ENCODE results near the gene NOL11.

The NOL11 gene

GRCh38 chr17:67759355-67760171 lies 41.8 kb downstream of the NOL11 start:
- no peak overlapping the region for H3K9ac ChIP-seq (ENCODE audit: low read length)
- no peaks in the 10 kb centered on the region for H3K36me3 ChIP-seq (ENCODE audit: insufficient read depth, low read length)
- H3K4me1 ChIP-seq (ENCODE audit: insufficient read depth, low read length) = no peaks in the 10 kb centered on the region
- no peak overlapping the region for H3K27ac ChIP-seq (ENCODE audit: low read depth, low read length)
- no peaks in the 10 kb centered on the region for H3K9me3 ChIP-seq (ENCODE audit: low read length)
- no peak overlapping the region for H3K4me3 ChIP-seq (ENCODE audit: low read depth in 1 of 2, low read length in 2 of 2)
- no peaks in the 10 kb centered on the region for H3K27me3 ChIP-seq (ENCODE audit: control insufficient read depth in 1 of 2, insufficient read depth in 2 of 2, low read length in 2 of 2)

GRCh38 chr17:67765623-67766022 lies 47.9 kb downstream of the NOL11 start:
- H3K9ac ChIP-seq (ENCODE audit: low read length) = no peak overlapping the region
- no peaks in the 10 kb centered on the region for H3K4me1 ChIP-seq (ENCODE audit: insufficient read depth, low read length)
- H3K27me3 ChIP-seq (ENCODE audit: control insufficient read depth in 1 of 2, insufficient read depth in 2 of 2, low read length in 2 of 2) = no peaks in the 10 kb centered on the region
- no peaks in the 10 kb centered on the region for H3K9me3 ChIP-seq (ENCODE audit: low read length)
- H3K36me3 ChIP-seq (ENCODE audit: insufficient read depth, low read length) = no peaks in the 10 kb centered on the region
- no peak overlapping the region for H3K27ac ChIP-seq (ENCODE audit: low read depth, low read length)
- no peak overlapping the region for H3K4me3 ChIP-seq (ENCODE audit: low read depth in 1 of 2, low read length in 2 of 2)

GRCh38 chr17:67769231-67769630 lies 51.5 kb downstream of the NOL11 start:
- H3K4me3 ChIP-seq (ENCODE audit: low read depth in 1 of 2, low read length in 2 of 2) = no peak overlapping the region
- H3K9me3 ChIP-seq (ENCODE audit: low read length) = no peaks in the 10 kb centered on the region
- no peaks in the 10 kb centered on the region for H3K27me3 ChIP-seq (ENCODE audit: control insufficient read depth in 1 of 2, insufficient read depth in 2 of 2, low read length in 2 of 2)
- no peaks in the 10 kb centered on the region for H3K36me3 ChIP-seq (ENCODE audit: insufficient read depth, low read length)
- H3K4me1 ChIP-seq (ENCODE audit: insufficient read depth, low read length) = no peaks in the 10 kb centered on the region
- no peak overlapping the region for H3K9ac ChIP-seq (ENCODE audit: low read length)
- H3K27ac ChIP-seq (ENCODE audit: low read depth, low read length) = no peak overlapping the region

GRCh38 chr17:67770539-67770938 lies 52.8 kb downstream of the NOL11 start:
- Histone ChIP-seq H3K9me3 (ENCODE audit: low read length) (no peaks in the 10 kb centered on the region), H3K4me3 (ENCODE audit: low read depth in 1 of 2, low read length in 2 of 2) (no peak overlapping the region), H3K4me1 (ENCODE audit: insufficient read depth, low read length) (no peaks in the 10 kb centered on the region), H3K27ac (ENCODE audit: low read depth, low read length) (no peak overlapping the region), H3K9ac (ENCODE audit: low read length) (no peak overlapping the region), H3K36me3 (ENCODE audit: insufficient read depth, low read length) (no peaks in the 10 kb centered on the region), H3K27me3 (ENCODE audit: control insufficient read depth in 1 of 2, insufficient read depth in 2 of 2, low read length in 2 of 2) (no peaks in the 10 kb centered on the region)

GRCh38 chr17:67772679-67773078 lies 54.9 kb downstream of the NOL11 start:
- Histone ChIP-seq H3K9me3 (ENCODE audit: low read length) (no peaks in the 10 kb centered on the region), H3K36me3 (ENCODE audit: insufficient read depth, low read length) (no peaks in the 10 kb centered on the region), H3K27ac (ENCODE audit: low read depth, low read length) (no peak overlapping the region), H3K4me1 (ENCODE audit: insufficient read depth, low read length) (no peaks in the 10 kb centered on the region), H3K4me3 (ENCODE audit: low read depth in 1 of 2, low read length in 2 of 2) (no peak overlapping the region), H3K27me3 (ENCODE audit: control insufficient read depth in 1 of 2, insufficient read depth in 2 of 2, low read length in 2 of 2) (no peaks in the 10 kb centered on the region), H3K9ac (ENCODE audit: low read length) (no peak overlapping the region)

- Histone ChIP-seq H3K9ac (ENCODE audit: low read length) (no peak overlapping the region), H3K27ac (ENCODE audit: low read depth, low read length) (no peak overlapping the region), H3K27me3 (ENCODE audit: control insufficient read depth in 1 of 2, insufficient read depth in 2 of 2, low read length in 2 of 2) (no peaks in the 10 kb centered on the region), H3K4me1 (ENCODE audit: insufficient read depth, low read length) (no peaks in the 10 kb centered on the region), H3K9me3 (ENCODE audit: low read length) (no peaks in the 10 kb centered on the region), H3K4me3 (ENCODE audit: low read depth in 1 of 2, low read length in 2 of 2) (no peak overlapping the region), H3K36me3 (ENCODE audit: insufficient read depth, low read length) (no peaks in the 10 kb centered on the region)
Measured at GRCh38 chr17:67773246-67773645, 55.5 kb downstream of the NOL11 start.

DNA sequence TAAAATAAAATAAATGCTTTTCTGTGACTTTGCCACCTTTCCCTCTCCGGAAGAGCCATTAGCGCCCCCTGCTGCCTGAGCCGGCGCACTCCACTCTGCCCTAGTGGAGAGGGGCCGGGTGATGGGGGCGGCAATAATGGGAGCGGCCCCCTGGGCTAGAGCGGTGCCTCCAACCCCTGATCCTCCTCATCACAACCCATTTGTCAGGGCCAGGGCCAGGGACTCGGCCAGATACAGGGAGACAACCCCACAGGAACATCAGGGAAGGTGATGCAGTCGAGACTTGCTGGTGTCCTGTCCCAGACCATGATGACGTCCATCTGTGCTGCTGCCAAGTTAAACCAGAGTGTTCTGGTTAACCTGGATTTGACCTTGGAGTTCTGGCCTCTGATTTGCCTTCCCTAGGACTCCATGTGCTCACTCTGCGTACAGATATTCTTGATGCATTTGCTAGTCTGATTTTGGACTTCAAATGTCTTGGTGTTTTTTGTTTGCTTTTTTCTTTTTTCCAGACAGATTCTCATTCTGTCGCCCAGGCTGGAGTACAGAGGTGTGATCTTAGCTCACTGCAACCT lies 61.4 kb downstream of the NOL11 start:
- H3K9ac ChIP-seq (ENCODE audit: low read length) = no peak overlapping the region
- H3K9me3 ChIP-seq (ENCODE audit: low read length) = no peaks in the 10 kb centered on the region
- no peak overlapping the region for H3K27ac ChIP-seq (ENCODE audit: low read depth, low read length)
- no peaks in the 10 kb centered on the region for H3K4me1 ChIP-seq (ENCODE audit: insufficient read depth, low read length)
- no peaks in the 10 kb centered on the region for H3K27me3 ChIP-seq (ENCODE audit: control insufficient read depth in 1 of 2, insufficient read depth in 2 of 2, low read length in 2 of 2)
- no peaks in the 10 kb centered on the region for H3K36me3 ChIP-seq (ENCODE audit: insufficient read depth, low read length)
- no peak overlapping the region for H3K4me3 ChIP-seq (ENCODE audit: low read depth in 1 of 2, low read length in 2 of 2)

- Histone ChIP-seq H3K4me3 (ENCODE audit: low read depth in 1 of 2, low read length in 2 of 2) (no peak overlapping the region), H3K9ac (ENCODE audit: low read length) (no peak overlapping the region), H3K27ac (ENCODE audit: low read depth, low read length) (no peak overlapping the region), H3K9me3 (ENCODE audit: low read length) (no peaks in the 10 kb centered on the region), H3K36me3 (ENCODE audit: insufficient read depth, low read length) (no peaks in the 10 kb centered on the region), H3K27me3 (ENCODE audit: control insufficient read depth in 1 of 2, insufficient read depth in 2 of 2, low read length in 2 of 2) (no peaks in the 10 kb centered on the region), H3K4me1 (ENCODE audit: insufficient read depth, low read length) (no peaks in the 10 kb centered on the region)
Measured at GRCh38 chr17:67784364-67785121, 66.8 kb downstream of the NOL11 start.

DNA sequence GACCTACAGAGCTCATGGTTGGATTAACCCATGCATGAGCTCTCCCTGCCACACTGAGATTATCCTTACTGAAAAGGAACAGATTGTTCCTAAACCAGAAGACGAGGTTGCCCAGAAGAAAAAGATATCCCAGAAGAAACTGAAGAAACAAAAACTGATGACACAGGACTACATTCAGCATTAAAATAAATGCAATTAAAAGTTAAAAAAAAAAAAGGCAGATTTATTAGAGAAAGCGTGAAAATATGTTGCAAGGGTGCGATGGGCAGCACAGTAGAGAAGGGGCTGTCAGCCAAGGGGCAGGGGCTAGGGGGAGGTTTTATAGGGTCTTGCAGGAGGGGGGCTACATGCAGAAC lies 67.4 kb downstream of the NOL11 start:
- Histone ChIP-seq H3K27ac (ENCODE audit: low read depth, low read length) (no peak overlapping the region), H3K4me1 (ENCODE audit: insufficient read depth, low read length) (no peaks in the 10 kb centered on the region), H3K36me3 (ENCODE audit: insufficient read depth, low read length) (no peaks in the 10 kb centered on the region), H3K9ac (ENCODE audit: low read length) (no peak overlapping the region), H3K27me3 (ENCODE audit: control insufficient read depth in 1 of 2, insufficient read depth in 2 of 2, low read length in 2 of 2) (no peaks in the 10 kb centered on the region), H3K4me3 (ENCODE audit: low read depth in 1 of 2, low read length in 2 of 2) (no peak overlapping the region), H3K9me3 (ENCODE audit: low read length) (no peaks in the 10 kb centered on the region)

GRCh38 chr17:67785504-67785903 lies 67.8 kb downstream of the NOL11 start:
- no peaks in the 10 kb centered on the region for H3K4me1 ChIP-seq (ENCODE audit: insufficient read depth, low read length)
- H3K27ac ChIP-seq (ENCODE audit: low read depth, low read length) = no peak overlapping the region
- H3K27me3 ChIP-seq (ENCODE audit: control insufficient read depth in 1 of 2, insufficient read depth in 2 of 2, low read length in 2 of 2) = no peaks in the 10 kb centered on the region
- H3K36me3 ChIP-seq (ENCODE audit: insufficient read depth, low read length) = no peaks in the 10 kb centered on the region
- H3K9ac ChIP-seq (ENCODE audit: low read length) = no peak overlapping the region
- no peak overlapping the region for H3K4me3 ChIP-seq (ENCODE audit: low read depth in 1 of 2, low read length in 2 of 2)
- no peaks in the 10 kb centered on the region for H3K9me3 ChIP-seq (ENCODE audit: low read length)
